K562 (cell line): ENCODE results near the gene CRYBB1. TPM values are rescaled to one million over a fixed set of nuclear protein-coding genes. Genes with fewer than 3 reads are reported as not detected.

ENCODE experiments used
- ATAC-seq: fragments of 200-7000 bp; cut with Tn5 transposase; 3 replicates; pipeline ENCODE4 v1.9.1; 2020; ENCODE audit warnings: moderate library complexity
- BruUV-seq: library from RNA; stranded (reverse); fragments of 400-500 nt; replicated peaks from 2 replicates; lab custom pipeline; 2021; lab: Mats Ljungman, UMichigan
- CTCF ChIA-PET: fragments of 300-600 bp; formaldehyde crosslinking; extraction: SDS; loops from one replicate; lab custom pipeline; 2021; ENCODE audit warnings: low intra/inter-chr PET ratio; lab: Yijun Ruan, JAX
- POLR2A ChIA-PET: fragments of 300-600, 350-650 bp; sonication (Branson Sonifier 250); formaldehyde crosslinking; extraction: SDS; loops from one replicate; lab custom pipeline; 2021; ENCODE audit warnings: antibody characterized with exemption, inconsistent platforms; lab: Yijun Ruan, JAX
- DNase-seq, 4 experiments: peaks; one replicate each; pipeline versions ENCODE4 v3.0.0 to v3.0.0-alpha.2; 2011 to 2018; ENCODE audit warnings: low spot score in 3 of 4, mixed read lengths in 3 of 4; ENCODE audit errors: extremely low read depth in 1 of 4
- FAIRE-seq: peaks from 2 replicates; lab custom pipeline; 2011; peaks lifted over from hg19 to GRCh38; lab: Jason Lieb, UNC
- H2AFZ ChIP-seq: 2 replicates; pipeline ENCODE4 v1.6.0; 2011; ENCODE audit warnings: low read depth, low read length, control low read depth, inconsistent platforms
- H3K27ac ChIP-seq: fragments of 200-600 bp; 3 replicates; pipeline ENCODE4 v1.8.0; 2011; ENCODE audit warnings: low read depth, mild to moderate bottlenecking, control low read depth, inconsistent platforms, low read length, moderate library complexity, mixed read lengths; ENCODE audit errors: extremely low read depth
- H3K27me3 ChIP-seq, 2 experiments: fragments of 300-600 bp in 1 of 2; 2 replicates in 1 of 2; 3 replicates in 1 of 2; pipeline versions ENCODE4 v1.6.0 to v1.8.0; 2011; ENCODE audit warnings: inconsistent platforms in 2 of 2, low read length in 2 of 2, mild to moderate bottlenecking in 1 of 2, mixed read lengths in 1 of 2, moderate library complexity in 1 of 2; ENCODE audit not compliant: control insufficient read depth in 2 of 2, insufficient read depth in 2 of 2
- H3K36me3 ChIP-seq: fragments of 300-600 bp; 3 replicates; pipeline ENCODE4 v1.8.0; 2011; ENCODE audit warnings: mild to moderate bottlenecking, low read length, inconsistent platforms; ENCODE audit not compliant: control insufficient read depth, insufficient read depth
- H3K4me1 ChIP-seq, 2 experiments: fragments of 200-600 bp in 1 of 2; replicated peaks in 1 of 2; 2 replicates in 1 of 2; 3 replicates in 1 of 2; pipeline versions ENCODE4 v1.5.1 to v1.8.0; 2011; ENCODE audit warnings: inconsistent platforms in 2 of 2, low read length in 2 of 2, mild to moderate bottlenecking in 1 of 2, mixed read lengths in 1 of 2, moderate library complexity in 1 of 2; ENCODE audit not compliant: control insufficient read depth in 2 of 2, insufficient read depth in 2 of 2
- H3K4me2 ChIP-seq: 2 replicates; pipeline ENCODE4 v1.6.1; 2011; ENCODE audit warnings: low read length, control low read depth, inconsistent platforms, mixed read lengths; ENCODE audit not compliant: insufficient read depth
- H3K4me3 ChIP-seq: fragments of 200-600 bp; sonication (generic), shearing (Covaris generic); 2 replicates; pipeline ENCODE4 v1.5.1; 2016; ENCODE audit warnings: control low read depth, inconsistent platforms
- H3K79me2 ChIP-seq: fragments of 200-600 bp; 3 replicates; pipeline ENCODE4 v1.8.0; 2011; ENCODE audit warnings: low read length, inconsistent platforms; ENCODE audit not compliant: control insufficient read depth, insufficient read depth
- H3K9ac ChIP-seq, 2 experiments: 2 replicates each; pipeline versions ENCODE4 v1.6.0 to v1.6.1; 2011; ENCODE audit warnings: low read depth in 2 of 2, low read length in 2 of 2, control low read depth in 1 of 2, inconsistent platforms in 1 of 2, mild to moderate bottlenecking in 1 of 2, mixed read lengths in 1 of 2; ENCODE audit not compliant: insufficient read depth in 1 of 2
- H3K9me1 ChIP-seq: one replicate; pipeline ENCODE4 v1.6.0; 2011; ENCODE audit warnings: inconsistent platforms, mild to moderate bottlenecking, low read length, moderate library complexity; ENCODE audit not compliant: control insufficient read depth, insufficient read depth
- H3K9me3 ChIP-seq: replicated peaks from 2 replicates; pipeline ENCODE4 v1.5.1; 2011; ENCODE audit warnings: low read depth, low read length, inconsistent platforms; ENCODE audit not compliant: control insufficient read depth, insufficient read depth
- H4K20me1 ChIP-seq: replicated peaks from 2 replicates; pipeline ENCODE4 v1.6.1; 2011; ENCODE audit warnings: low read length, inconsistent platforms, mixed read lengths; ENCODE audit not compliant: control insufficient read depth, insufficient read depth
- SLC30A9 ChIP-seq: fragments of 250-450 bp; sonication (Bioruptor Pico); IDR thresholded peaks from 2 replicates; pipeline ENCODE4 v1.8.0; 2022; ENCODE audit warnings: mild to moderate bottlenecking, moderate library complexity
- ZBTB40 ChIP-seq, 2 experiments: fragments of 450-650 bp in 1 of 2; sonication (generic) in 1 of 2; formaldehyde crosslinking in 1 of 2; IDR thresholded peaks; 2 replicates each; pipeline versions ENCODE4 v1.7.1 to v1.9.0; 2016 to 2022; ENCODE audit warnings: inconsistent platforms in 1 of 2, mild to moderate bottlenecking in 1 of 2, missing genetic modification reagents in 1 of 2
- ZNF3 ChIP-seq: fragments of 250-450 bp; sonication (Bioruptor Pico); IDR thresholded peaks from 2 replicates; pipeline ENCODE4 v1.5.0; 2021; ENCODE audit warnings: mild to moderate bottlenecking, moderate library complexity
- WGBS: fragments of 100-300 bp; shearing (Covaris generic); methylation state at CpG from one replicate; pipeline ENCODE4 v1.1.6; 2016; ENCODE audit warnings: low coverage, mixed read lengths; ENCODE audit not compliant: insufficient coverage; ENCODE audit errors: missing lambda C conversion rate; 5-methylcytosine and 5-hydroxymethylcytosine counted together
- in situ Hi-C: fragments of 300-500 bp; cut with MboI; formaldehyde crosslinking; loops from 4 replicates; pipeline ENCODE4 v1.15.0; 2018; ENCODE audit warnings: inconsistent platforms, mixed read lengths
- intact Hi-C: fragments of 100-400 bp; cut with micrococcal nuclease; formaldehyde crosslinking; loops from 2 replicates; pipeline ENCODE4 v1.14.2; 2022
- polyA plus RNA-seq, 8 experiments: library from polyadenylated mRNA; depleted of rRNA in 4 of 8; stranded (reverse) in 5 of 8; unstranded in 3 of 8; fragments of >200 nt; fragmentation: Nextera tagmentation in 2 of 8; fragmentation: Illumina TruSeq in 1 of 8; extraction: Ambion mirVana in 2 of 8; extraction: Trizol in 1 of 8; gene quantifications; 2 replicates each; pipeline versions ENCODE4 v1.2.1 to v1.2.3, GENCODE V29; 2011 to 2014; ENCODE audit warnings: inconsistent platforms in 1 of 8, missing spikeins in 1 of 8
- total RNA-seq, 7 experiments: library from RNA; depleted of rRNA in 6 of 7; stranded (reverse); fragments of >200 nt in 6 of 7; fragmentation: Illumina TruSeq in 2 of 7; extraction: Trizol in 2 of 7; gene quantifications; 2 replicates each; pipeline versions ENCODE4 v1.2.1 to v1.2.3, GENCODE V29; 2011 to 2021; ENCODE audit warnings: low replicate concordance in 1 of 7

The CRYBB1 gene
- total and polyA plus RNA-seq, 9 of the 15 experiments (the other 6 are each of a cell fraction or from before 2014, with no cell fraction given) = 0.16 to 0.45 (median 0.33) TPM; not detected in 2

- BruUV-seq = no TSS peak
- no peaks in the 10 kb centered on the region for H4K20me1 ChIP-seq
- peak overlapping the region; percentile 24; the same call in 1 of the 2 replicates for H2AFZ ChIP-seq
- H3K27ac ChIP-seq = no peak overlapping the region
- no peaks in the 10 kb centered on the region for H3K9me3 ChIP-seq
- FAIRE-seq (no peak), DNase-seq (no peak), ATAC-seq (no peak)
- TF ChIP-seq ZNF3 (CRISPR knock-in tag) (no peak), ZBTB40 (IDR thresholded peaks at IDR 0.05) (peak; percentile 65), ZBTB40 (CRISPR knock-in tag; IDR thresholded peaks at IDR 0.05) (peak; percentile 76), SLC30A9 (no peak)
- ChIA-PET POLR2A (interaction anchor here (0.8 to 1.3 kb wide), 2 partner anchors 9 to 10 kb away, joined by 3 read pairs; no protein-coding TSS in a partner anchor), CTCF (no interaction called here)
- no peak overlapping the region for H3K4me3 ChIP-seq
- in situ Hi-C loops = loop anchor here (5.0 kb wide), 1 partner anchor 266 kb away; no protein-coding TSS in a partner anchor
- H3K27me3 ChIP-seq = no peaks in the 10 kb centered on the region; a peak in 1 of 5 replicates
- 34% methylated on average over 7 of the region's 9 CpGs for WGBS
- H3K36me3 ChIP-seq = no peaks in the 10 kb centered on the region
- no peak overlapping the region for H3K9ac ChIP-seq
- no peaks in the 10 kb centered on the region for H3K79me2 ChIP-seq
- H3K4me2 ChIP-seq = no peak overlapping the region
- H3K4me1 ChIP-seq = peaks cover 6 to 9% of the 10 kb centered on the region in 2 experiments; a peak in 4 of 5 replicates
- no peaks in the 10 kb centered on the region for H3K9me1 ChIP-seq
- intact Hi-C loops = no loop called here
Measured at GRCh38 chr22:26663374-26663923, 45.6 kb upstream of the CRYBB1 start.
